COR-L47 (cell line): ENCODE results near the gene GTF3C2.

Experiments
- DNase-seq: peaks from one replicate; lab custom pipeline; 2025; lab: John Stamatoyannopoulos, UW

Gene GTF3C2

GRCh38 chr2:27356382-27357181 is at the start of gene GTF3C2:
GTF3C2 (minus strand) TSS chr2:27356764; CDS start chr2:27343554, 13,210 bp downstream.
- DNase-seq: peak; percentile 98

- no peak for DNase-seq
Measured at GRCh38 chr2:27400348-27401135, 44.0 kb upstream of the GTF3C2 start.

- DNase-seq: no peak
Measured at GRCh38 chr2:27398962-27399361, 42.4 kb upstream of the GTF3C2 start.

GRCh38 chr2:27393225-27393624 is 36.7 kb upstream of the GTF3C2 start:
- no peak for DNase-seq

GRCh38 chr2:27390822-27391679 is 34.5 kb upstream of the GTF3C2 start:
- no peak for DNase-seq

GRCh38 chr2:27381577-27382181 is 25.1 kb upstream of the GTF3C2 start:
- no peak for DNase-seq

GRCh38 chr2:27380626-27381545 is 24.3 kb upstream of the GTF3C2 start, which contains the start of gene ZNF513:
ZNF513 (minus strand) TSS chr2:27380734; CDS start chr2:27380526, 208 bp downstream.
- DNase-seq: peak; percentile 96

GRCh38 chr2:27379836-27380625 is 23.5 kb upstream of the GTF3C2 start:
- peak; percentile 32 for DNase-seq

GRCh38 chr2:27379383-27379835 is 22.8 kb upstream of the GTF3C2 start:
- DNase-seq: no peak

GRCh38 chr2:27378809-27379290 is 22.3 kb upstream of the GTF3C2 start:
- DNase-seq: no peak

- DNase-seq: no peak
Measured at GRCh38 chr2:27378096-27378808, 21.7 kb upstream of the GTF3C2 start.

- DNase-seq: no peak
Measured at GRCh38 chr2:27377618-27378095, 21.1 kb upstream of the GTF3C2 start.

GRCh38 chr2:27376866-27377617 is 20.5 kb upstream of the GTF3C2 start:
- no peak for DNase-seq

GRCh38 chr2:27376151-27376865 is 19.7 kb upstream of the GTF3C2 start:
- DNase-seq: no peak

- no peak for DNase-seq
Measured at GRCh38 chr2:27375513-27376099, 19.0 kb upstream of the GTF3C2 start.

- no peak for DNase-seq
Measured at GRCh38 chr2:27373567-27373966, 17.0 kb upstream of the GTF3C2 start.

GRCh38 chr2:27372937-27373336 is 16.4 kb upstream of the GTF3C2 start:
- no peak for DNase-seq
